Activated CD4-positive, alpha-beta T cell treated with anti-CD3 and anti-CD28 coated beads, Interleukin-2, amount 50 U/mL, for 24 hours (primary cell): ENCODE measurements around the gene SPPL3.

Experiments used
- DNase-seq, 2 donors: peaks; one replicate each; pipeline ENCODE4 v3.0.0-alpha.2; 2020; ENCODE audit warnings: low read depth in 1 of 2, low spot score in 1 of 2

Gene SPPL3

GRCh38 chr12:120879102-120879501 is 25.1 kb downstream of the SPPL3 start:
- no peak for DNase-seq

- DNase-seq, result no peak
These were observed 29.5 kb downstream of the SPPL3 start for GRCh38 chr12:120874547-120875245.

- DNase-seq, result no peak
These were observed 30.9 kb downstream of the SPPL3 start for GRCh38 chr12:120873226-120873625.

- no peak for DNase-seq
These were observed 31.7 kb downstream of the SPPL3 start for GRCh38 chr12:120872487-120872886.

- DNase-seq, result no peak
These were observed 33.7 kb downstream of the SPPL3 start for GRCh38 chr12:120870415-120870814.

GRCh38 chr12:120869376-120869775 is 34.8 kb downstream of the SPPL3 start:
- DNase-seq, result no peak

GRCh38 chr12:120866108-120866507 is 38.0 kb downstream of the SPPL3 start:
- no peak for DNase-seq

- DNase-seq, result no peak
These were observed 39.1 kb downstream of the SPPL3 start for GRCh38 chr12:120865098-120865497.

- no peak for DNase-seq
These were observed 41.5 kb downstream of the SPPL3 start for GRCh38 chr12:120862664-120863063.

GRCh38 chr12:120861074-120861795 is 42.9 kb downstream of the SPPL3 start:
- no peak for DNase-seq

GRCh38 chr12:120858306-120859088 is 45.7 kb downstream of the SPPL3 start:
- DNase-seq, result no peak

- no peak for DNase-seq
These were observed 47.2 kb downstream of the SPPL3 start for GRCh38 chr12:120856980-120857379.

GRCh38 chr12:120855823-120856588 is 48.2 kb downstream of the SPPL3 start:
- no peak for DNase-seq

- no peak for DNase-seq
These were observed 49.4 kb downstream of the SPPL3 start for GRCh38 chr12:120854804-120855203.

GRCh38 chr12:120853188-120853587 is 51.0 kb downstream of the SPPL3 start:
- DNase-seq, result no peak

GRCh38 chr12:120851944-120852343 is 52.2 kb downstream of the SPPL3 start:
- no peak for DNase-seq

GRCh38 chr12:120851444-120851843 is 52.7 kb downstream of the SPPL3 start:
- DNase-seq, result no peak

GRCh38 chr12:120849765-120850164 is 54.4 kb downstream of the SPPL3 start:
- DNase-seq, result no peak

- DNase-seq, result no peak
These were observed 56.3 kb downstream of the SPPL3 start for GRCh38 chr12:120847814-120848213.

- no peak for DNase-seq
These were observed 56.8 kb downstream of the SPPL3 start for GRCh38 chr12:120847392-120847791.

- no peak for DNase-seq
These were observed 57.4 kb downstream of the SPPL3 start for GRCh38 chr12:120846721-120847120.
